HG02642 (cell line): ENCODE data around the gene KRT35.

ENCODE experiments used
- ATAC-seq: cut with Tn5 transposase; IDR thresholded peaks from one replicate; pipeline ENCODE4 v1.9.1; 2021; ENCODE audit warnings: mild to moderate bottlenecking; ENCODE audit not compliant: unreplicated experiment, poor library complexity

Gene KRT35

GRCh38 chr17:41481036-41481435 lies at the start of gene KRT35:
Gene KRT35, minus strand, starts transcription at chr17:41481151. Its CDS starts 54 bp downstream, at chr17:41481097.
- ATAC-seq, result no peak

- no peak for ATAC-seq
These were observed 49.4 kb upstream of the KRT35 start for GRCh38 chr17:41530062-41531048.

GRCh38 chr17:41529491-41529915 lies 48.6 kb upstream of the KRT35 start:
- no peak for ATAC-seq

- no peak for ATAC-seq
These were observed 48.0 kb upstream of the KRT35 start for GRCh38 chr17:41528959-41529353.

- ATAC-seq, result no peak
These were observed 46.4 kb upstream of the KRT35 start for GRCh38 chr17:41527063-41528023.

- no peak for ATAC-seq
These were observed 43.3 kb upstream of the KRT35 start for GRCh38 chr17:41524261-41524660.

- no peak for ATAC-seq
These were observed 42.8 kb upstream of the KRT35 start for GRCh38 chr17:41523787-41524186.

- ATAC-seq, result no peak
These were observed 42.3 kb upstream of the KRT35 start for GRCh38 chr17:41523225-41523593.

GRCh38 chr17:41522301-41523224 lies 41.6 kb upstream of the KRT35 start:
- ATAC-seq, result no peak

GRCh38 chr17:41521574-41522261 lies 40.8 kb upstream of the KRT35 start:
- ATAC-seq, result no peak

GRCh38 chr17:41520821-41521521 lies 40.0 kb upstream of the KRT35 start:
- ATAC-seq, result no peak

- ATAC-seq, result no peak
These were observed 38.7 kb upstream of the KRT35 start for GRCh38 chr17:41519501-41520224.

- no peak for ATAC-seq
These were observed 38.0 kb upstream of the KRT35 start, which contains the start of gene KRT15 for GRCh38 chr17:41518789-41519449. Gene KRT15, minus strand, starts transcription at chr17:41518890. Its CDS starts 63 bp downstream, at chr17:41518827.

GRCh38 chr17:41518031-41518430 lies 37.1 kb upstream of the KRT35 start:
- ATAC-seq, result no peak

- ATAC-seq, result no peak
These were observed 35.9 kb upstream of the KRT35 start for GRCh38 chr17:41516830-41517283.

- no peak for ATAC-seq
These were observed 35.3 kb upstream of the KRT35 start for GRCh38 chr17:41516147-41516829.

GRCh38 chr17:41513168-41513547 lies 32.2 kb upstream of the KRT35 start:
- no peak for ATAC-seq
